T-helper 1 cell (primary cell): Measurements from ENCODE around the gene GABRB1.

Experiments
- DNase-seq, 5 donors: peaks; one replicate each; pipeline ENCODE4 v3.0.0-alpha.2; 2012 to 2020

GABRB1 gene

GRCh38 chr4:47475411-47475810 lies 444.0 kb downstream of the GABRB1 start:
- no peak for DNase-seq
